Renal cortex interstitium (tissue), 11 donors: ENCODE measurements around the gene BSND. TPM values are rescaled to one million over a fixed set of nuclear protein-coding genes. Genes with fewer than 3 reads are reported as not detected.
"Not testable (repeated sequence)": the region's sequence is repeated elsewhere in the genome, so short reads cannot be mapped to it uniquely, and the experiment has no call there.

ENCODE experiments used
- DNase-seq, 11 donors: peaks; one replicate each; pipeline ENCODE4 v3.0.0-alpha.2; 2013; ENCODE audit warnings: low read depth in 9 of 11, low spot score in 4 of 11; ENCODE audit errors: extremely low read depth in 1 of 11
- polyA plus RNA-seq, 3 donors: library from polyadenylated mRNA; unstranded; fragments of 120-200 nt; gene quantifications; one replicate each; pipeline ENCODE4 v1.2.1, GENCODE V29; 2013; ENCODE audit not compliant: insufficient read length in 3 of 3

BSND gene
- polyA plus RNA-seq, 3 donors, result 3.3 to 4.2 (median 3.6) TPM

DNA sequence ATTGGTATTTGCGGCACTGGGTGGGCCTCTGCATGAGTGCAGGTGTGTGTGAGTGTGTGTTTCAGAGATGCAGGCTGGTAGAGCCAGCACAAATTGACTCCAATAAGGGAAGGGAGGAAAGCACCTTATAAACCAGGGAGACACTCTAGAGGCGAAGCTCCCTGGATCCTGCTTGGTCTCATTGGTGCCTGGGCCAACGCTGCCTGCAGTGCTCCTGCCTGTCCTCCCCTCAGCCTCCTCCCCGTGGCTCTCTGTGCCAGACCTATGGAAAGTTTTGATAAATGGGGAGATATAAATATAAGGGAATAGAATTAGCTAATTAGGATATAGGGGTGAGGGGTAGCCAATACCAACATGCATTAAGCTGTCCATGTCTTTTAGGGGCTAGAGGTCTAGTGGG, 2.6 kb downstream of the BSND start:
- no peak for DNase-seq

DNA sequence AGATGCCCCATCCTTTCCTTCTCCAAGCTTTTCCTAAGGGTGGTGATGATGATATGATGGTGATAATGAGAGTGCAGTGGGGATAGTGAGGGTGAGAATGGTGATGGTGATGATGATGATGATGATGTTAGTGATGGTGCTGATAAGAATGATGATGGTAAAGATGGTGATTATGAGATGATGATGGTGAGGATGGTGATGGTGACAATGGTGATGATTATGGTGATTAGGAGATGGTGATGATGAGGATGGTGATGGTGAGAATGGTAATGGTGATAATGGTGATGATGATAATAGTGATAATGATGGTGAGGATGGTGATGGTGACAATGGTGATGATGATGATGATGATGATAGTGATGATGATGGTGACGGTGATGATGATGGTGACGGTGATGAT, 4.0 kb downstream of the BSND start:
- DNase-seq, result no peak

DNA sequence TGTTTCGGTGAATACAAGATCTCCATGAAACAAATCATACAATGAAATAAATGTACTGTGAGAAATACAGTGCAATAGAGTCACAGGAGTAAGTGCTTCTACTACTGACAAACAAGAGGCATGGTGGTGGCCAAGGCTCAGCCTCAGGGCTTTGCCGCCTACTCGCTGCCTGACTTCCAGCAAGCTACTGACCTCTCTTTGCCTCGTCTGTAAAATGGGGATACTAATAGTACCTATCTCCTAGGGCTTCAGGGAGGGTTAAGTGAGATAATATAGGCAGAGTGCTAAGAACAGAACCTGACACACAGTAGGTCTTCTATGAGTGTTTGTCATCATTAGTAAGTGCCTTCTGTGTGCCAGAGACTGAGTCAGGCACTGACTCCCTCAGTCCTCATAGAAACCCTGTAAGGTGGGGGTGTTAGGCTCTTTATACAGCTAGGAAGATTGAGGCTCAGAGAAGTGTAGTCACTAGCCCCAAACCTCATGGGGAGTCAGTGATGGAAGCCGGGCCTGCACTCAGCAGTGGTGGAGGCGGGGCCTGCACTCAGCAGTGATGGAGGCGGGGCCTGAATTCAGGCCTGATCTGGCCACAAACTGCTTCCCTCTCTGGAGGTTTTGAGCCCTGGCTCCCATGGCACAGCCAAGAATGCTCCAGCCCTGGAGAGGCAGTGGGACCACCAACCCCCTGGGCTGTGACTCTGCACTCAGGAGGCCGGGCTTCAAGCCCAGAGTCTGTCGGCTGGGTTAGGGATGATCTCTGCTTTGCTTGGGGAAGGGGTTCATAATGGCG, 6.8 kb downstream of the BSND start:
- DNase-seq, result no peak

DNA sequence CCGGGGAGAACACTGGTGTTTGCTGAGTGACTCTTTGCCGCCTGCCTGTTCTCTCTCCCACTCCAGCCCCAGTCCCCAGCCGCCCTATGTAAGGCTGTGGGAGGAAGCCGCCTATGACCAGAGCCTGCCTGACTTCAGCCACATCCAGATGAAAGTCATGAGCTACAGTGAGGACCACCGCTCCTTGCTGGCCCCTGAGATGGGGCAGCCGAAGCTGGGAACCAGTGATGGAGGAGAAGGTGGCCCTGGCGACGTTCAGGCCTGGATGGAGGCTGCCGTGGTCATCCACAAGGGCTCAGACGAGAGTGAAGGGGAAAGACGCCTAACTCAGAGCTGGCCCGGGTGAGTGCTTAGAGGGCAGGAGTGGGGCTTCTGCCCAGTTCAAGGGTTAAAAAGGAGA, 8.2 kb downstream of the BSND start:
- DNase-seq, result no peak

DNA sequence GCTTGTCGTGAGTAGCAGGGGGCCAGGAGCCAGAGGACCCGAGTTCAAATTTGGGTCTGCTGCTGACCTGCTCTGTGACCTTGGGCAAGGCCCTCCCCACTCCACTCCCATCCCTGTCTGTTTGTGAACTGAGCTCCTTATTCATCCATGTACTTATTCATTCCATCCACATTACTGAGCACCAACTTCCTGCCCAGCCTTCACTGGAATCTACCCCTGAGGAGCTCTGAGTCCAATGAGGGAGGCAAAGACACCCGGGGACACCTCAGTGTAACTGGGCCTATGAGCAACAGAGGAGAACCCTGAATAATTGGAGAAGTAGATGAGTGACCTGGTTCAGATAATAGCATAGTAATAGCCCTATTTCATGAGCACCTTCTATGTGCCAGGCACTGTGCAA, 8.9 kb downstream of the BSND start:
- DNase-seq, result no peak

DNA sequence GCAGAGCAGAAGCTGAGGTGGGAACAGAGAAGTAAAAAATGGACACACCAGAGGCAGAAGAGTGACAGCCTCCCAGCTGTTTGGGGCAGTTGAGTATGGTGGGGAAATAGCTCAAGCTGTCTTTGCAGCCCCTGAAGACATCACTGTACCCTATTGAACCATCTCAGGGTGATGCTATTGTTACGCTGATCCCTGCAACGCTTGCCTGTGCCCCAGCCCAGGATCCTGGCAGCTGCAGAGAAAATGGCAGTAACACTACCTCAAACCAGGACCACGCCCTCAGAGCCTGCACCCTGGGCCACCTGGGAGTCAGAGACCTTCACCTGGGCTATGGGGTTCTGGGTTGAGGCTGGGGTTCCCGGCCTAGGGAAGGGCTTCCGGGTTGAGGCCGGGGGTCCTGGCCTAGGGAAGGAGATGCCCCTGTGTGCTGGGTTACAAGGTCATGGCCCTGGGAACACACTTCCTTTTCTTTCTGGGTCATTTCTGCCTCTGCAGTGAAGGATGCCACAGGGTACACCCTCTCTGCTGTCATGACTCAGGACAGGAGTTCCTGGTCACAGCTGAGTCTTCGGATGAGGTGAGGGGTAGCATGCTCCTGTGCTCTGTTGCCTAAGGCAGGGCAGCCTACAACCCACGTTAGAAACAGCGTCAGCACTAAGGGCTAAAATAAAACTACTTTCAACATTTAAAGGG, 11.6 kb downstream of the BSND start:
- no peak for DNase-seq

DNA sequence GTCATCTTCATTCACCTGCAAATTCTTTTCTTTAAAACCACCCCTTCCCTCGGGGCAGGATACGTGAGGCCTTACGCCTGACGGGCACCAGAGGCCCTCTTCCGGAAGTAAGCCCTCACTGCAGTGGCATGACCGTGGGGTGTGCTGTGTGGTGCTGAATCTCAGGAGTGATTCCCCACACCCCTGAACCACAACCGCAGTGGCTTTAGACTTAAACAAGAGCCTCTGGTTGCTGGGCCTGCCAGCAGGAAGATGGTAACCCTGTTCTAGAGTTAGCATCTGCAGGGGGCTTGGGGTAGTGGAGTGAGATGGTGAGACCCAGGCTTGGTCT, 12.1 kb downstream of the BSND start:
- DNase-seq, result no peak

DNA sequence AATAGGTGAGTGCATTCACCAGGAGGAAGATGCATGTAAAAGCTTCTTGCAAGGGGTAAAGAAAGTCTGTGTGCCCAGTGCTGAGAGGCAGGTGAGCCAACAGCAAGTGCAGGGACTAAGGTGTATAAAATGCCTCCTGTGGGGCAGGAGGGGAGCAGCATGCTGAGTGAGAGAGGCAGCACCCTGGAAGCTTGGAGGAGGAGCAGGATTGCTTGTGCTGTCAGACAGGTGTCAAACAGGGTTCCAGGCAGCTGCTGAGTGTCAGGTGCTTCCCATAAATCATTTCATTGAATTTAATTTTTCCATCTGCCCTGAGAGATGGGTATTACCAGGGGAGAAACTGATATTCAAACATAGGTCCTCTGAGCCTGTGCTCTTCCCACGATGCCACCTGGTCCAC, 13.9 kb downstream of the BSND start:
- DNase-seq, result no peak

DNA sequence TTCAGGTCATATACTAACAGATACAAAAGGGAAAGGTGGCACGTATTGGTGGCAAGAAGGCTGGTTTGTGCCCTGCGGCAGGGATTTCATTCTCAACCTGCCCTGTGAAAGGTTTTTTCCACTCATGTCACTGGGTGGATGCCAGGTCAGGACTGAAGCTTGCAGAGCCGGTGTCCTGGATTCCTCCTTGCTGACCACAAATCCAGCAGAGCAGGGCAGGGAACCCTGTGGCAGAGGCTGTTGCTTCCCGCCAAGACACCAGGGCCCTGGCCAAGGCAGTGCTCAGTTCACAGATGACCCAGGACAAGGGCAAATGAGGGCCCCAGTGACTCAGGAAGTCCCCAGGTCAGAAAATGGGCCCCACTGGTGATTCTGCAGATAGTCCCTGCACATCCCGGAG, 16.4 kb downstream of the BSND start:
- no peak for DNase-seq

DNA sequence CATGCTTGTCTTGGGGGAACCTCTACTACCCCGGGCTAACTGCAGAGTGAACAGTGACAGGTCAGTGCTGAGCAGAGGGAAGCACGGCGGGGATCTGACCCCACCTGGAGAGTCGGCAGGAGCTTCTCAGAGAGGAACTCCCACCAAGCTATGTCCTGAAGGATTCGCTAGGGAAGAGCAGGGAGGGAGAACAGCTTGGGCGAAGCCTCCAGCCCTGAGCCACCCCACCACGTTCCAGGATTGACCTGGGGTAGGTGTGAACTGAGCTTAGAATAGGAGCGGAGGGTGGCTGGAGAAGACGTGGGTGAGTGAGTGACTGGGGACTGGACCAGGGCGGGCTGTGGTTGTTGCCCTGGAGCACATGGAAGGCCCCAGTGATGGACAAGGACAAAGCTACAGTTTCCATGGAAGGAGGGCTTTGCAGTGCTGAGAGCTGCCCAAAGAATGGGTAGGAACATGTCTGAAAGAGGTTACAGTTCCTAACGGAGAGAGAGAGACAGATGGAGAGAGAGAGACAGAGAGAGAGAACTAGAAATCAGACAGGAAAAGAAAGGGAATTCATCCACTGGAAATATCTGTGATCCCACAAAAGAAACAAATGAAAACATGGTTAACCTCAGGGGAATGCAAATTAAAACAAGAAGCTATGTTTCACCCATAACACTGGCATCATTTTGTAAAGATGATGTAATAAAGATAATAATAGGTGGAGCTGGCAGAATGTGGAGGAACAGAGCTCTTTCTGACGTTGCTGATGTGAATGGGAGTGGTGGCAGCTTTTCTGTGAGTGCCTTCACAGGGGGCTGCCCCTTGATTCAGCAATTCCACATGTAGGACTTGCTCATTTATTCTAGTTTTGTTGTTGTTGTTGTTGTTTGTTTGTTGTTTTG, 17.2 kb downstream of the BSND start:
- no peak for DNase-seq

DNA sequence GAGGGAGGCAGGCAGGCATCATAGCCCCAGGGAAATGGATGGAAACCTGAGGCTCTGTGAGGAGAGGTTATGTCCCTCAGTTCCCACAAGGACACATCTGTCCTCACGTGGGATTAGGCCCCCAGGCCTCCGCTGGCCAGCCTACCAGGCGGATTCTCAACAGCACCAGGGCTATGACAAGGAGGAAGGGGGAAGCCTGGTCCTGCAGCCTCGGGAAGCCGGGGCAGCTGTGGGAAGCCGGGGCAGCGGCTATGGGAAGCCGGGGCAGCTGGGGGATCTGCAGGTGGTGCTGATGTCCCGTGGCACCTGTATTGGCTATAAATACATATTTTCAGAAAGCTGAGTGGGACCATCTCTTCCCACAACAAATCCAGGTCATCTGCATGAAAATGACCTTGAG, 19.7 kb downstream of the BSND start:
- no peak for DNase-seq

DNA sequence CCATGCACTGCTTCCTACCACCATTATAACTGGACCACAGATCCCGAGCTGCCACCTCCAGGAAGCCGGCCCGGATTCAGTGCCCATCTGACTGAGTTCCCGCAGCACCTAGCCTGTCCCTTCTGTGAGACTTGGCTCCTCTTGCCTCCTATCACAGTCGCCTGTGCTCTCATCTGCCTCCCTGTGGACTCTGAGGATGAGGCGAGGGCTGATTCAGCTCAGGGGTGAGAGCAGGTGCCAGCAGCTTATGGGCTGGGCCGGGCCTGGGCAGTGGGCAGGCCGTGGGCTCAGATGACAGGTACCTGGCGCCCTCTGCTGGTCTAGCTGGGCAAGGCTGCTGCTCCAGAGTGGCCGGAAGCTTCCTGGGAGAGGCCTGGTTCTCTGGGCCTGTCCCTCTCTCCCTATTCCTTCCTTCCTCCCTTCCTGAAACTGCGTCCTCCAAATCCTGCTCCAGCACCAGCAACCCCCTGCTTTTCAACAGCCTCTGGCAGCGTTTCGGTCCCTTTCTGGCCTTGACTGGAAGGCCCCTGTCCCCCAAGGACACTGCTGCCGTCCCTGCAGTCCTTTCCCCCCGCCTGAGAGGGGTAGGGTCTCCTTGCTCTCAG, 23.3 kb downstream of the BSND start:
- peak in 10 of 11 donors; percentile 66 to 81 (median 75) for DNase-seq

DNA sequence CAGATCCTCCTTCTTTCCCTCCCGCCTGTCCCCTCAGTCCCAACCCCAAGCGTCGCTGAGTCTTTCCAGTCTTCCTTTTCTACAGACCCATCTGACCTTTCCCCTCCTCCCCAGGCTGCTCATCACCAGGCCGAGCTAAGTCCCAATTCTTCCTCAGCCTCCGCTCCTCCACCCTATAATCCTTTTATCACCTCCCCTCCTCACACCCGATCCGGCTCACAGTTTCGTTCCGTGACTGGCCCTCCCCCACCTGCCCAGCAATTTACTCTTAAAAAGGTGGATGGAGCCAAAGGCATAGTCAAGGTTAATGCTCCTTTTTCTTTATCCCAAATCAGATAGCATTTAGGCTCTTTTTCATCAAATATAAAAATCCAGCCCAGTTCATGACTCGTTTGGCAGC, 25.4 kb downstream of the BSND start:
- DNase-seq, result not testable (repeated sequence)

DNA sequence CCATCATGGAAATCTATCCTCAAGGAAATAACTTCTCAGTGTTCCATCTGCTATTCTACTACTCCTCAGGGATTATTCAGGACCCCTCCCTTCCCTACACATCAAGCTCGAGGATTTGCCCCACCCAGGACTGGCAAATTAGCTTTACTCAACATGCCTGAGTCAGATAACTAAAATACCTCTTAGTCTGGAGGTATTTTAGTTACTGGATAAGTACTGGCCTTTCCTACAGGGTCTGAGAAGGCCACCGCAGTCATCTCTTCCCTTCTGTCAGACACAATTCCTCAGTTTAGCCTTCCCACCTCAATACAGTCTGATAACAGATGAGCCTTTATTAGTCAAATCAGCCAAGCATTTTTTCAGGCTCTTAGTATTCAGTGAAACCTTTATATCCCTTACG, 27.9 kb downstream of the BSND start:
- DNase-seq, result not testable (repeated sequence)

DNA sequence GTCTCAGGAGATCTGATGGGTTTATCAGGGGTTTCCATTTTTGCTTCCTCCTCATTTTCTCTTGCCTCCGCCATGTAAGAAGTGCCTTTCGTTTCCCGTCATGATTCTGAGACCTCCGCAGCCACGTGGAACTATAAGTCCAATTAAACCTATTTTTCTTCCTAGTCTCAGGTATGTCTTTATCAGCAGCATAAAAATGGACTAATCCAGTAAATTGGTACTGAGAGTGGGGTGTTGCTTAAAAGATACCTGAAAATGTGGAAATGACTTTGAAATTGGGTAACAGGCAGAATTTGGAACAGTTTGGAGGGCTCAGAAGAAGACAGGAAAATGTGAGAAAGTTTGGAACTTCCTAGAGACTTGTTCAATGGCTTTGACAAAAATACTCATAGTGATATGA, 32.4 kb downstream of the BSND start:
- DNase-seq, result not testable (repeated sequence)

DNA sequence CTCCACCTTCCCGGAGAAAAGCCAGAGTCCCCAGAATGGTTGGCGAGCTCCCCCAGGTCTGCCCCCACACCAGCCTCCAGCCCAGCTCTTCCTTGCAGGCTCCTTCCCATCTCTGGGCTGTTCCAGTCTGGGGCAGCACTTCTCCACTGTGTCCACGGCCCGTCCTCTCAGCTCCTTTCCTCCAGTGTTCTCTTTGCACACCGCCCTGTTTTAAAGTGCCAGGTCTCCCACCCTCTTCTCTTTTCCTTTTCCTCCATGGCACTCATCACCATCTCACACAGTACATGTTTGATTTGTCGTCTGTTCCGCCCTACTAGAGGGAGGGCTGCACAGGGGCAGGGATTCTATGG, 34.5 kb downstream of the BSND start:
- no peak for DNase-seq

DNA sequence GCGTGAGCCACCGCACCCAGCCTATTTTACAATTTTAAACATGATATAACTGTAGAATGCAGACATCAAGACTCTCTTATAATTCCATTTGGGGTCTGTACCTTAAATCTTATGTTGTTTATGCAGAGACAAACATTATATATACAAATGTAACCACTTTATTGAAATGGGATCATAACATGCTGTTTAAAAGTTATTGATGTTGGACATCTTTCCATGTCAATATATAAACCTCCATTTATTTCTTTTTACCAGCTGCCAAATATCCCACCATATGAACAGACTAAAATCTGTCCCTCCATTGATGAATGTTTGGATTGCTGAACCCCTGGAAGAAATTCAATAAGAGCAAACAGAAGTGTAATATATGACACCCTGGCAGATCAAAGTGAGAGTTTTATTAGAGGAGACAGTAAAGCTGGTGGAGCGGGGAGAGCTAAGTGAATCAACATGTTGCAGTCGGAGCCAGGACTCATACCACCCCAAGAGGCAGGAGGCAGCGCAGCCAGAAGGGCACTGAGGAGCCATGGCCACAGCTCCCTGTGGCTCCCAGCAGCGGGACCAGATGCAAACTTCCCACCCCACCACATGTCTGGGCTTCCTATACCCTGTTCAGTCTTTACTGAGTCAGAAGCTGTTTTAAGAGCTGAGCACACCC, 35.9 kb downstream of the BSND start:
- DNase-seq, result peak in 5 of 11 donors; percentile 33 to 61 (median 44)

DNA sequence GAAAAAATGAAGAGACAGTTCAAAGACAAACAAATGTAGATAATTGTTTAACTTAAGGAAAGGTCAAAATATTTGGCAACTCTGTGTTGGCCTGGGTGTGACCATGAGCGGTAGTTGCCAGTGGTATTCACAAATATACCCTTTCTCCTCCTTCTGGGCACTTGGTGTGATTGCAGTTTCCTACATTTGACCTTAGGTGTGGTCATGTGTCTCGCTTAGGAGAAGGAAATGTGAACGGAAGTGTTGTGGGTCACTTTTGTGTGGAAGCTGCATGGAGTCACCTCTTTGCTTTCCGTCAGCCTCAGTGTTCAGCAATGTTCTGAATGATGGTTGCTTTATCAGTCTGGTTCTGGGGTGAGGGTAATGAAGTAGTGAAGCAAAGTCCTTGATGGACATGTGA, 37.2 kb downstream of the BSND start:
- DNase-seq, result no peak
